HepG2 (cell line): Measurements from ENCODE around the gene MAML1.

Experiments
- KLF6 ChIP-seq: IDR thresholded peaks from 2 replicates; pipeline ENCODE4 v1.8.0; 2016; ENCODE audit warnings: missing biosample characterization, missing genetic modification reagents
- NCOA2 ChIP-seq: sonication (generic); formaldehyde crosslinking; IDR thresholded peaks from 2 replicates; pipeline ENCODE4 v1.8.0; 2022; ENCODE audit warnings: inconsistent platforms
- TF ChIP-seq, protein P1 (sequence below): sonication (generic); formaldehyde crosslinking; IDR thresholded peaks from 2 replicates; pipeline ENCODE4 v1.4.0; 2020; ENCODE audit warnings: missing genetic modification reagents
- TF ChIP-seq, protein P2 (sequence below): sonication (generic); formaldehyde crosslinking; IDR thresholded peaks from 2 replicates; pipeline ENCODE4 v1.4.0; 2020; ENCODE audit warnings: missing genetic modification reagents
- TF ChIP-seq, protein P3 (sequence below): sonication (generic); formaldehyde crosslinking; IDR thresholded peaks from 2 replicates; pipeline ENCODE4 v1.5.0; 2020; ENCODE audit warnings: mild to moderate bottlenecking, missing genetic modification reagents, moderate library complexity

DNA sequence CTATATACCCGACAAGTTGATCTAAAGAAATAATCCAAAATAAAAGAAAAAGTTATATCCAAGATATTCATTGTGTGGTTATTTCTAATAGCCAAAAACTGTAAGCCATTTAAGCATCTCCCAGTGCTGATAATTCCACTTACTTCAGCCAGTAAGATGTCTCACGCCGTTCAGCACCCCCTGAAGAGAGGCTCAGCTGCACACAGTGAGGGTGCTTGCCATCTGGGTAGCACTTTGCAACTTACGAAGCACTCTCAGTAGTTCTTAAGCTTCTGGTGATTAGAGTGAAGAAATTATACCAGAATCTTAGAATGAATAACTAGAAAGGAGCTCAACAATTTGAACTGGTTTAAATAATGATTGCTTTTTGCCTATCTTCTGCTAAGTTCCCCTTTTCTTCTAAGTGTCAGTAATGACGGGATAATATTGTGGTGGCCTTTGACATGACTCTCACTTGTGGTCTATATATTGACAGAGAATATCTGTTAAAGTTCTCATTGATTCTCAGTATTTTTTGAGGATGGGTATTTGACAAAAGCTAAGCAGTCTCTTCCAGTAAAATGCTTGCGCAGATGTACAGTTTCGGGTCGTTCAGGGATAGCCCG, 35.0 kb downstream of the MAML1 start:
- TF ChIP-seq, protein P1, sequence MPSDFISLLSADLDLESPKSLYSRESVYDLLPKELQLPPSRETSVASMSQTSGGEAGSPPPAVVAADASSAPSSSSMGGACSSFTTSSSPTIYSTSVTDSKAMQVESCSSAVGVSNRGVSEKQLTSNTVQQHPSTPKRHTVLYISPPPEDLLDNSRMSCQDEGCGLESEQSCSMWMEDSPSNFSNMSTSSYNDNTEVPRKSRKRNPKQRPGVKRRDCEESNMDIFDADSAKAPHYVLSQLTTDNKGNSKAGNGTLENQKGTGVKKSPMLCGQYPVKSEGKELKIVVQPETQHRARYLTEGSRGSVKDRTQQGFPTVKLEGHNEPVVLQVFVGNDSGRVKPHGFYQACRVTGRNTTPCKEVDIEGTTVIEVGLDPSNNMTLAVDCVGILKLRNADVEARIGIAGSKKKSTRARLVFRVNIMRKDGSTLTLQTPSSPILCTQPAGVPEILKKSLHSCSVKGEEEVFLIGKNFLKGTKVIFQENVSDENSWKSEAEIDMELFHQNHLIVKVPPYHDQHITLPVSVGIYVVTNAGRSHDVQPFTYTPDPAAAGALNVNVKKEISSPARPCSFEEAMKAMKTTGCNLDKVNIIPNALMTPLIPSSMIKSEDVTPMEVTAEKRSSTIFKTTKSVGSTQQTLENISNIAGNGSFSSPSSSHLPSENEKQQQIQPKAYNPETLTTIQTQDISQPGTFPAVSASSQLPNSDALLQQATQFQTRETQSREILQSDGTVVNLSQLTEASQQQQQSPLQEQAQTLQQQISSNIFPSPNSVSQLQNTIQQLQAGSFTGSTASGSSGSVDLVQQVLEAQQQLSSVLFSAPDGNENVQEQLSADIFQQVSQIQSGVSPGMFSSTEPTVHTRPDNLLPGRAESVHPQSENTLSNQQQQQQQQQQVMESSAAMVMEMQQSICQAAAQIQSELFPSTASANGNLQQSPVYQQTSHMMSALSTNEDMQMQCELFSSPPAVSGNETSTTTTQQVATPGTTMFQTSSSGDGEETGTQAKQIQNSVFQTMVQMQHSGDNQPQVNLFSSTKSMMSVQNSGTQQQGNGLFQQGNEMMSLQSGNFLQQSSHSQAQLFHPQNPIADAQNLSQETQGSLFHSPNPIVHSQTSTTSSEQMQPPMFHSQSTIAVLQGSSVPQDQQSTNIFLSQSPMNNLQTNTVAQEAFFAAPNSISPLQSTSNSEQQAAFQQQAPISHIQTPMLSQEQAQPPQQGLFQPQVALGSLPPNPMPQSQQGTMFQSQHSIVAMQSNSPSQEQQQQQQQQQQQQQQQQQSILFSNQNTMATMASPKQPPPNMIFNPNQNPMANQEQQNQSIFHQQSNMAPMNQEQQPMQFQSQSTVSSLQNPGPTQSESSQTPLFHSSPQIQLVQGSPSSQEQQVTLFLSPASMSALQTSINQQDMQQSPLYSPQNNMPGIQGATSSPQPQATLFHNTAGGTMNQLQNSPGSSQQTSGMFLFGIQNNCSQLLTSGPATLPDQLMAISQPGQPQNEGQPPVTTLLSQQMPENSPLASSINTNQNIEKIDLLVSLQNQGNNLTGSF = no peak
- TF ChIP-seq NCOA2 (CRISPR knock-in tag) = no peak
- TF ChIP-seq, protein P2, sequence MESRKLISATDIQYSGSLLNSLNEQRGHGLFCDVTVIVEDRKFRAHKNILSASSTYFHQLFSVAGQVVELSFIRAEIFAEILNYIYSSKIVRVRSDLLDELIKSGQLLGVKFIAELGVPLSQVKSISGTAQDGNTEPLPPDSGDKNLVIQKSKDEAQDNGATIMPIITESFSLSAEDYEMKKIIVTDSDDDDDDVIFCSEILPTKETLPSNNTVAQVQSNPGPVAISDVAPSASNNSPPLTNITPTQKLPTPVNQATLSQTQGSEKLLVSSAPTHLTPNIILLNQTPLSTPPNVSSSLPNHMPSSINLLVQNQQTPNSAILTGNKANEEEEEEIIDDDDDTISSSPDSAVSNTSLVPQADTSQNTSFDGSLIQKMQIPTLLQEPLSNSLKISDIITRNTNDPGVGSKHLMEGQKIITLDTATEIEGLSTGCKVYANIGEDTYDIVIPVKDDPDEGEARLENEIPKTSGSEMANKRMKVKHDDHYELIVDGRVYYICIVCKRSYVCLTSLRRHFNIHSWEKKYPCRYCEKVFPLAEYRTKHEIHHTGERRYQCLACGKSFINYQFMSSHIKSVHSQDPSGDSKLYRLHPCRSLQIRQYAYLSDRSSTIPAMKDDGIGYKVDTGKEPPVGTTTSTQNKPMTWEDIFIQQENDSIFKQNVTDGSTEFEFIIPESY (CRISPR knock-in tag) = no peak
- TF ChIP-seq, protein P3, sequence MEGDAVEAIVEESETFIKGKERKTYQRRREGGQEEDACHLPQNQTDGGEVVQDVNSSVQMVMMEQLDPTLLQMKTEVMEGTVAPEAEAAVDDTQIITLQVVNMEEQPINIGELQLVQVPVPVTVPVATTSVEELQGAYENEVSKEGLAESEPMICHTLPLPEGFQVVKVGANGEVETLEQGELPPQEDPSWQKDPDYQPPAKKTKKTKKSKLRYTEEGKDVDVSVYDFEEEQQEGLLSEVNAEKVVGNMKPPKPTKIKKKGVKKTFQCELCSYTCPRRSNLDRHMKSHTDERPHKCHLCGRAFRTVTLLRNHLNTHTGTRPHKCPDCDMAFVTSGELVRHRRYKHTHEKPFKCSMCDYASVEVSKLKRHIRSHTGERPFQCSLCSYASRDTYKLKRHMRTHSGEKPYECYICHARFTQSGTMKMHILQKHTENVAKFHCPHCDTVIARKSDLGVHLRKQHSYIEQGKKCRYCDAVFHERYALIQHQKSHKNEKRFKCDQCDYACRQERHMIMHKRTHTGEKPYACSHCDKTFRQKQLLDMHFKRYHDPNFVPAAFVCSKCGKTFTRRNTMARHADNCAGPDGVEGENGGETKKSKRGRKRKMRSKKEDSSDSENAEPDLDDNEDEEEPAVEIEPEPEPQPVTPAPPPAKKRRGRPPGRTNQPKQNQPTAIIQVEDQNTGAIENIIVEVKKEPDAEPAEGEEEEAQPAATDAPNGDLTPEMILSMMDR (CRISPR knock-in tag) = no peak
- TF ChIP-seq KLF6 (CRISPR knock-in tag) = no peak
